ENCODE results near the gene STEAP1B.

STEAP1B gene

DNA sequence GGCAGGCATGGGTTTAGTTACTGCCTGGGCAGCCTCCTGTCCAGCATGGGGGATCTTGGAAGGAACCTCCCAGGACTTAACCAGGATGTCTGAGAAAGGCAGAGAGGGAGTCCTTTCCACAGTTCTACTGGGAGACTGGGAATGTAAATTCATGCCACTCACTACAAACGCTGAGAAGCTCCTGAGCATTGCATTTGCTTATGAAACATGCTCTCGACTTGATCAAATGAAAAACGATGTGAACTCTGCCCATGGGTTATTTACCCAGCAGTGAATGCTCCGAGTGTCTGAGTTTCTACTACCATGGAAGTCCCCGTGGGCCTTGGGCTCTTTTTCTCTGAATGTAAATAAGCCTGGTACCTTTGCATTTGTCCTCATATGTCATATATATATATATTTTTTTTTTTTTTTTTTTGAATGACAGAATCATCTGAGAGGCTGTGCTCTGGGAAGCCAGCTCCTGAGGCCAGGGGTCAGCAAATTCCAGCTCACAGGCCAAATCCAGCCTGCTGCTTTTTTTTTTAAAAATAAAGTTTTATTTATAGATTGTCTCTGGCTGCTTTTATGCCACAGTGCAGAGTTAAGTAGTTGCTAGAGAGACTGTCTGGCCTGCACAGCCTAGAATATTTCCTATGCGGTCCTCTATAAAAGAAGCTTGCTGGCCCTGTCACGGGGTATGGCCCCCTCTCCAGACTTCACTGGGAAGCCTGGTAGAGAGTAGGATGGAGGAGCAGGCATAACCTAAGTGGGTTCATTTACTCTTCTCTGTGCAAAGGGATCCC, 121.6 kb downstream of the STEAP1B start:
- Mint-ChIP-seq H3K4me1 (no peaks in the 10 kb centered on the region), H3K9me3 (no peaks in the 10 kb centered on the region), H3K4me3 (no peak overlapping the region), H3K27me3 (peaks cover 20% of the 10 kb centered on the region), H3K36me3 (ENCODE audit: insufficient read depth) (no peaks in the 10 kb centered on the region), H3K27ac (ENCODE audit: low read depth) (no peak overlapping the region)
- DNase-seq (ENCODE audit: low spot score in 2 of 2) (no peak), ATAC-seq (replicated peaks; ENCODE audit: extremely low read depth, poor library complexity, severe bottlenecking) (no peak)

DNA sequence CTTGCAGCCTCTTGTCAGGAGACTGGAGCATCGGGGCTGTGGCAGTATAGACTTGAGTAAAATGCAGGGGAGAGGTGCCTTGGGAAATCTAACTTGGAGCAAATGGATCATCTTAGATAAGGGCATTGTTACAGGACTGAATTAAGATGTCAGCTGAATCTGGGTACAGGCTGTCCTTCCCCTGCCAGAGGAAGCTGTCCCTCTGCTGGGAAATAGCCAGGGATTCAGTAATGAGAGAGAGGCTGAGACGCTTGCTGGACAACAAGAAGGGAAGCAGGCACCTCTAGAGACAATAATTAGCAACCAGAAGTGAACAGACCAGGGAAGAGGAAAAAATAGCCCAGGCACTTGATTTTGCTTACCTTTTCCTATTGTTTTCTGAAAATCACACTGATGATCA, 122.3 kb downstream of the STEAP1B start:
- no peaks in the 10 kb centered on the region for H3K4me1 Mint-ChIP-seq
- no peaks in the 10 kb centered on the region for H3K9me3 Mint-ChIP-seq
- ATAC-seq (replicated peaks; ENCODE audit: extremely low read depth, poor library complexity, severe bottlenecking): no peak
- H3K36me3 Mint-ChIP-seq (ENCODE audit: insufficient read depth): no peaks in the 10 kb centered on the region
- H3K4me3 Mint-ChIP-seq: no peak overlapping the region
- no peak overlapping the region for H3K27ac Mint-ChIP-seq (ENCODE audit: low read depth)
- peaks cover 20% of the 10 kb centered on the region for H3K27me3 Mint-ChIP-seq
- DNase-seq (ENCODE audit: low spot score in 2 of 2): no peak

DNA sequence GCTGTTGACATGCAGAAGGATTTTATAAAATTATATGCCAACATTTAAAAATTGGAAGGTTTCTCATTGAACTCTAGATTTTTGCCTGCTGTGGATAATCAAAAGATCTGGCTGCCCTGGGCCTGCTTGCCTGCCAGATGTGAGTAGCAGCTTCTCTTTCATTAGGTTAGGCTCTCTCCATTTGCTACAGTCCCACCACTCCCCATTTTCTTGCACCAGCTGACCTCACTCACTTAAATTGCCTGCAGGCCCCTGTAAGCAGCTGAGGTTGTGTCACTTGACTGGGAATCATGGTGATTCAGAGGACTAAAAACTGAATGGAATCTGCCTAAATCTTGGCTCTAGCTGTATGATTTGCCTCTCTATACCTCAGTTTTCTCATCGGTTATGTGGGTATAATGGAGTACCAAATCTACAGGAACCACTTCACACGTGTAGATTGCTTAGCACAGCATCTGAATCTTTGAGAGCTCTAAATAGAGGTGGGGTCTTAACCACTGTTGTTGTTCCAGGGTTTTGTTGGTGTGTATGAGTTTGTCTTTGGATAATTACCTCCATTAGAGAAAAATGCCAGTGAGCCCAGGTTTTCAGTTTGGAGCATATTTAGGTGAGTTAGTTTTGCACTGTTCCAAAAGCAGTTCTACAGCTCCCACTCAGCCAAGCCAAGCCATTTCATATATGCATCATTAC, 124.5 kb downstream of the STEAP1B start:
- Mint-ChIP-seq H3K4me3 (no peak overlapping the region), H3K4me1 (no peaks in the 10 kb centered on the region), H3K27ac (ENCODE audit: low read depth) (no peak overlapping the region), H3K9me3 (no peaks in the 10 kb centered on the region), H3K27me3 (peaks cover 9% of the 10 kb centered on the region), H3K36me3 (ENCODE audit: insufficient read depth) (no peaks in the 10 kb centered on the region)
- DNase-seq (ENCODE audit: low spot score in 2 of 2) (no peak), ATAC-seq (replicated peaks; ENCODE audit: extremely low read depth, poor library complexity, severe bottlenecking) (no peak)

DNA sequence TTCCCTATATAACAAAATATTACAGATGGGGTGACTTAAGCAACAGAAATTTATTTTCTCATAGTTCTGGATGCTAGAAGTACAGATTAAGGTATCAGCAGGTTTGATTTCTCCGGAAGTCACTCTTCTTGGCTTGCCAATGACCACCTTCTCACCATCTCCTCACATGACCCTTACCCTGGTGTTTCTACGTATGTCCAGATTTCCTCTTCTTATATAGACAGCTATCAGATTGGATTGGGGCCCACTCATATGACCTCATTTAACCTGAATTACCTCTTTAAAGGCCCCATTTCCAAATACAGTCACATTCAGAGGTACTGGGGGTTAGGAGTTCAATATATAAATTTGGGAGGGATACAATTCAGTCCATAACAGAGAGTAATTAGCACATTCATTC, 126.1 kb downstream of the STEAP1B start:
- Mint-ChIP-seq H3K4me3 (no peak overlapping the region), H3K4me1 (no peaks in the 10 kb centered on the region), H3K36me3 (ENCODE audit: insufficient read depth) (no peaks in the 10 kb centered on the region), H3K27me3 (peaks cover 8% of the 10 kb centered on the region), H3K27ac (ENCODE audit: low read depth) (no peak overlapping the region), H3K9me3 (no peaks in the 10 kb centered on the region)
- ATAC-seq (replicated peaks; ENCODE audit: extremely low read depth, poor library complexity, severe bottlenecking): no peak
- no peak for DNase-seq (ENCODE audit: low spot score in 2 of 2)

DNA sequence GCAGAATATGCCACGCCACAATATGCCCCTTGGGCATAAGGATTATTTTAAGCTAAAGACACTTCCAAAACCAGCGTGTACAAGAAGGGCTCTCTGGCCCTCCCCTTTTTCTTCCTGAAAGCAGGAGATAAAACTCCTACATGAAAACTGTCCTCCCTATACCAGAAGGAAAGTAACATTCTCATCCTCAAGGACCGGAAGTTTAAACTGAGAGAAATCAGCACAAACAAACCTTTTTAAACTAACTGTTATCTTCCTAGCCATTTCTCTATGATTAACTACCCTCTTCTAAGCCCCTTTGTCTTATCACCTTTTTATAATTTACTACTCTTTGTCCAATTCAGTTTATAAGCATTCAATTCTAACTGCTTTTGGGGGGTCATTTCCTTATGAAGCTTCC, 126.6 kb downstream of the STEAP1B start:
- Mint-ChIP-seq H3K9me3 (no peaks in the 10 kb centered on the region), H3K27ac (ENCODE audit: low read depth) (no peak overlapping the region), H3K4me3 (no peak overlapping the region), H3K4me1 (no peaks in the 10 kb centered on the region), H3K27me3 (peaks cover 10% of the 10 kb centered on the region), H3K36me3 (ENCODE audit: insufficient read depth) (no peaks in the 10 kb centered on the region)
- ATAC-seq (replicated peaks; ENCODE audit: extremely low read depth, poor library complexity, severe bottlenecking) (no peak), DNase-seq (ENCODE audit: low spot score in 2 of 2) (no peak)

DNA sequence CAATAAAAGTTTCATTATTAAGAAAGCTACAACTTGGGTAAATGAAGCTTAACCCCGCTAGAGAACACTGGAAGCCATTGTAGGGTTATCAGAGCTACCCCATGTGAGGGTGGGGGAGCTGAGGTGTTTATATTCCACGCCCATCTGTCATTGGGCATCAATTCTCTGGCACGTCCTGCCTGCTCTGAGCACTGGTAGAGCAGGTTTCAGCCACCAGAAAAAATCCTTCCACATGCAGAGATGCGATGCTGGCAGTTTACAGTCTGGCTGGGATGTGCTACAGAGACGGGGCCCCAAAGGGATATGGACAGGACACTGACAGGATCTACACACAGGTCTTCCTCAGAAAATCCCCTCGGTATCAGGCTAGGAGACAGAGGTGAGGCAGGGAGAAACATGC, 127.1 kb downstream of the STEAP1B start:
- Mint-ChIP-seq H3K27me3 (peaks cover 10% of the 10 kb centered on the region), H3K27ac (ENCODE audit: low read depth) (no peak overlapping the region), H3K4me1 (no peaks in the 10 kb centered on the region), H3K9me3 (no peaks in the 10 kb centered on the region), H3K4me3 (no peak overlapping the region), H3K36me3 (ENCODE audit: insufficient read depth) (no peaks in the 10 kb centered on the region)
- ATAC-seq (replicated peaks; ENCODE audit: extremely low read depth, poor library complexity, severe bottlenecking) (no peak), DNase-seq (ENCODE audit: low spot score in 2 of 2) (no peak)

DNA sequence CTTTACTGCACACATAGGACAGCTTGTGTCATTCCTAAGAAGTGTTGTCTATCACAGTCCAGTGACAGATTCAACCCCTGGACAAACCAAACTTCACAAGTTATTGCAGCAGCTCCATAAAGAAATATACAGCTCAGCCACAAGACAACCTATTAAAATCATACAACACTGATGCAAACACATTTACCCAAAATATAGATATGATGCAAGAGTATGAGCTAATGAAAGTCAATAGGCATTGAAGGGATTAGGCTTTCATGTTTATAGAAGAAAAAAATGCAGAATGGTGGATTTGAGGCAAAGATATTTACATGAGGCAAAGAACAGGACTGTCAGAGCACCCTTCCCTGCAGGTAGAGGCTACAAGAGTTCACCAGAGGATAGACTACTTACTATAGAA, 128.1 kb downstream of the STEAP1B start:
- ATAC-seq (replicated peaks; ENCODE audit: extremely low read depth, poor library complexity, severe bottlenecking) (no peak), DNase-seq (ENCODE audit: low spot score in 2 of 2) (no peak)
- H3K4me1 Mint-ChIP-seq: no peaks in the 10 kb centered on the region
- H3K27me3 Mint-ChIP-seq: peaks cover 10% of the 10 kb centered on the region
- H3K27ac Mint-ChIP-seq (ENCODE audit: low read depth): no peak overlapping the region
- H3K36me3 Mint-ChIP-seq (ENCODE audit: insufficient read depth): no peaks in the 10 kb centered on the region
- H3K9me3 Mint-ChIP-seq: no peaks in the 10 kb centered on the region
- H3K4me3 Mint-ChIP-seq: no peak overlapping the region

Measured in central memory CD8-positive, alpha-beta T cell (primary cell).